Common myeloid progenitor, CD34-positive (primary cell): ENCODE data around the gene NYAP1.

Experiments
- CTCF ChIA-PET: fragments of 350-600 bp; sonication (Branson Sonifier 250); formaldehyde crosslinking; loops from one replicate; lab custom pipeline; 2021; ENCODE audit warnings: antibody characterized with exemption; lab: Charles Lee
- POLR2A ChIA-PET: fragments of 350-600 bp; sonication (Branson Sonifier 250); formaldehyde crosslinking; loops from one replicate; lab custom pipeline; 2021; ENCODE audit warnings: antibody characterized with exemption; lab: Charles Lee
- DNase-seq, 3 donors: peaks; one replicate each; pipeline versions ENCODE4 v3.0.0 to v3.0.0-alpha.2; 2013
- H3K27ac ChIP-seq, 2 experiments: 1 replicate in 1 of 2; 2 replicates in 1 of 2; pipeline ENCODE4 v1.7.0; 2013; ENCODE audit warnings: inconsistent platforms in 2 of 2, low read length in 2 of 2, mild to moderate bottlenecking in 2 of 2, low read depth in 1 of 2, moderate library complexity in 1 of 2; ENCODE audit not compliant: severe bottlenecking in 2 of 2, insufficient read depth in 1 of 2, poor library complexity in 1 of 2
- H3K27me3 ChIP-seq, 5 experiments: replicated peaks in 2 of 5; 1 replicate in 3 of 5; 2 replicates in 2 of 5; pipeline versions ENCODE4 v1.6.1 to v1.7.0; 2013; ENCODE audit warnings: low read length in 4 of 5, mild to moderate bottlenecking in 2 of 5, moderate library complexity in 2 of 5, inconsistent platforms in 1 of 5; ENCODE audit not compliant: insufficient read depth in 5 of 5, control insufficient read depth in 4 of 5
- H3K36me3 ChIP-seq, 4 experiments: 1 replicate in 2 of 4; 2 replicates in 2 of 4; pipeline versions ENCODE4 v1.6.1 to v1.7.0; 2013; ENCODE audit warnings: low read length in 3 of 4, control low read depth in 1 of 4, mild to moderate bottlenecking in 1 of 4; ENCODE audit not compliant: control insufficient read depth in 4 of 4, insufficient read depth in 4 of 4
- H3K4me1 ChIP-seq, 4 experiments: 1 replicate in 3 of 4; 2 replicates in 1 of 4; pipeline versions ENCODE4 v1.6.1 to v1.7.1; 2013; ENCODE audit warnings: low read length in 3 of 4, mild to moderate bottlenecking in 3 of 4, control low read depth in 1 of 4, inconsistent platforms in 1 of 4, moderate library complexity in 1 of 4; ENCODE audit not compliant: control insufficient read depth in 4 of 4, insufficient read depth in 4 of 4; ENCODE audit errors: control extremely low read depth in 1 of 4
- H3K4me3 ChIP-seq, 7 experiments: 1 replicate in 4 of 7; 2 replicates in 3 of 7; pipeline versions ENCODE4 v1.5.1 to v1.7.0; 2013; ENCODE audit warnings: mild to moderate bottlenecking in 7 of 7, low read length in 6 of 7, moderate library complexity in 6 of 7, inconsistent platforms in 2 of 7, low read depth in 2 of 7, control low read depth in 1 of 7; ENCODE audit not compliant: insufficient read depth in 4 of 7, control insufficient read depth in 1 of 7; ENCODE audit errors: extremely low read depth in 1 of 7
- H3K9me3 ChIP-seq, 5 experiments: 1 replicate in 4 of 5; 2 replicates in 1 of 5; pipeline versions ENCODE4 v1.6.1 to v1.7.1; 2013; ENCODE audit warnings: low read length in 4 of 5, mild to moderate bottlenecking in 2 of 5, inconsistent platforms in 1 of 5, low read depth in 1 of 5, moderate library complexity in 1 of 5; ENCODE audit not compliant: control insufficient read depth in 4 of 5, insufficient read depth in 2 of 5; ENCODE audit errors: control extremely low read depth in 1 of 5
- WGBS: methylation state at CpG from one replicate; pipeline ENCODE4 v1.1.5; 2013; ENCODE audit not compliant: insufficient coverage; 5-methylcytosine and 5-hydroxymethylcytosine counted together

Gene NYAP1

DNA sequence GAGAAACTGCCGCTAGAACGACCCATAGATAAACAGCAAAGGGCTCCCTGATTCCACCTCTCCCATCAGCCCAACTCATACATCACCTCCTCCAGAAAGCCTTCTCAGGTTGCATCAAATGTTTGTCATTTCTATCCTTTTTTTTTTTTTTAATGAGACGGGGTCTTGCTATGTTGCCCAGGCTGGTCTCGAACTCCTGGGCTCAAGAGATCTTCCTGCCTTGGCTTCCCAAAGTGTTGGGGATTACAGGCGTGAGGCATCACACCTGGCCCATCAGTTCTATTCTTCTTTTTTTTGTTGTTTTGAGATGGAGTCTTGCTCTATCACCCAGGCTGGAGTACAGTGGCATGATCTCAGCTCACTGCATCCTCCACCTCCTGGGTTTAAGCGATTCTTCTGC is 26.7 kb upstream of the NYAP1 start:
- no peak for DNase-seq
- Histone ChIP-seq H3K27ac (no peak overlapping the region), H3K4me3 (no peak overlapping the region), H3K36me3 (peaks cover 2 to 13% (median 8%) of the 10 kb centered on the region in 4 experiments), H3K27me3 (no peaks in the 10 kb centered on the region), H3K4me1 (peaks cover 4 to 24% (median 20%) of the 10 kb centered on the region in 4 experiments), H3K9me3 (no peaks in the 10 kb centered on the region)
- POLR2A ChIA-PET: interaction anchor here (0.6 kb wide), 1 partner anchor 58 kb away, joined by 6 read pairs; no protein-coding TSS in a partner anchor
- 100% methylated on average over 3 of the region's 6 CpGs for whole genome bisulfite sequencing
- CTCF ChIA-PET: interaction anchor here (1.0 to 9.7 kb wide), 5 partner anchors 7 to 131 kb away, joined by 4 to 160 read pairs (median 4); partner anchors contain the start of genes MEPCE, PPP1R35 and ZCWPW1

DNA sequence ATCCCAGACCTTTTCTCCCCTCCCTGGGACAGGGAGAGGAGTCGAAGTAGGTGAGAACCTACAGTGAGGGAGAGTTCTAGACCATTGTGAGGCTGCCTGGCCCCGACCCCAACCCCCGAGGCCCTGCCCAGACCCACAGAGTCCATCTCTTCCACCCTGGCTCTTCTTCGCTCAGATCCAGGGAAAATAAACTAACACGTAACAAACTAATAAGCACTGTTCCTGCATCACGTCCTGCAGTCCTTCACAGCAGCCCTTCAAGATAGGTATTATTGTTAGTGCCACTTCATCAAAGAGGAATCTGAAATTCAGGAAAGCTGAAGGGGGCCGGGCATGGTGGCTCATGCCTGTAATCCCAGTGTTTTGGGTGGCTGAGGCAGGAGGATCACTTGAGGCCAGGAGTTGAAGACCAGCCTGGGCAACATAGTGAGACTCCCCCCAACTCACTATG is 19.5 kb upstream of the NYAP1 start, which contains the start of gene SPACDR:
TSS of gene SPACDR (minus strand) at position 51 of the 451 bp plus-strand sequence. CDS start 235 bp downstream, outside the sequence.
- H3K36me3 ChIP-seq: peaks cover 5 to 47% (median 22%) of the 10 kb centered on the region in 4 experiments
- H3K4me1 ChIP-seq: peaks cover 0 to 6% (median 2%) of the 10 kb centered on the region in 4 experiments
- no peak for DNase-seq
- POLR2A ChIA-PET: interaction anchor here (0.6 kb wide), 1 partner anchor 1805 kb away, joined by 4 read pairs; no protein-coding TSS in a partner anchor
- CTCF ChIA-PET: interaction anchor here (1.0 to 11.8 kb wide), 9 partner anchors 11 to 229 kb away, joined by 3 to 177 read pairs (median 5); partner anchors contain the start of genes FBXO24, LRCH4, MEPCE and NYAP1
- 96% methylated on average over 6 of the region's 7 CpGs for WGBS
- H3K27me3 ChIP-seq: no peaks in the 10 kb centered on the region
- H3K27ac ChIP-seq: no peak within 1 kb of the TSS
- no peaks in the 10 kb centered on the region for H3K9me3 ChIP-seq
- H3K4me3 ChIP-seq: no peak within 1 kb of the TSS

DNA sequence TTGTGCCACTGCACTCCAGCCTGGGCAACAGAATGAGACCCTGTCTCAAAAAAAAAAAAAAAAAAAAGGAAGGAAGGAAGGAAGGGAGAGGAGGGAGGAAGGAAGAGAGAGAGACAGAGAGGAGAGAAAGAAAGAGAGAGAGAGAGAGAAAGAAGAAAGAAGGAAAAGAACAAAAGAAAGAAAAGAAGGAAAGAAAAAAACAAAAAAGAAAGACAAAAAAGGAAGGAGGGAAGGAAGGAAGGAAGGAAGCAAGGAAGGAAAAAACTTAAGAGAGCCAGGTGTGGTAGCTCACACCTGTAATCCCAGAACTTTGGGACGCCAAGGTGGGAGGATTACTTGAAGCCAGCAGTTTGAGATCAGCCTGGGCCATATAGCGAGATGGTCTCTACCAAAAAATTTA is 18.9 kb upstream of the NYAP1 start:
- Histone ChIP-seq H3K4me3 (no peak overlapping the region), H3K9me3 (no peaks in the 10 kb centered on the region), H3K36me3 (peaks cover 3 to 47% (median 23%) of the 10 kb centered on the region in 4 experiments), H3K27me3 (no peaks in the 10 kb centered on the region), H3K4me1 (peaks cover 0 to 11% (median 7%) of the 10 kb centered on the region in 4 experiments), H3K27ac (no peak overlapping the region)
- ChIA-PET CTCF (interaction anchor here (0.6 to 11.8 kb wide), 11 partner anchors 8 to 165 kb away, joined by 3 to 177 read pairs (median 5); partner anchors contain the start of genes FBXO24, LRCH4, NYAP1 and TSC22D4), POLR2A (interaction anchor here (1.4 kb wide), 1 partner anchor 36 kb away, joined by 6 read pairs; the partner anchor contains the start of gene ZCWPW1)
- 100% methylated on average over 1 of the region's 2 CpGs for WGBS
- DNase-seq: no peak

DNA sequence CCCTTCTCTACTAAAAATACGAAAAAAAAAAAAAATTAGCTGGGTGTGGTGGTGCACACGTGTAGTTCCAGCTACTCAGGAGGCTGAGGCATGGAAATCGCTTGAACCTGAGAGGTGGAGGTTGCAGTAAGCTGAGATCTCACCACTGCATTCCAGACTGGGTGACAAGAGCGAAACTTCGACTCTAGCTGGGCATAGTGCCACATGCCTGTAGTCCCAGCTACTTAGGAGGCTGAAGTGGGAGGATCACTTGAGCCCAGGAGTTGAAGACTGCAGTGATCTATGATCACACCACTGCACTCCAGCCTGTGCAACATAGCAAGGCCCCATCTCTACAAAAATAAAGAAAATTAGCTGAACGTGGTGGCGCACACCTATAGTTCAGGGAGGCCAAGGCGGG is 18.4 kb upstream of the NYAP1 start:
- POLR2A ChIA-PET: interaction anchor here (0.5 to 1.4 kb wide), 5 partner anchors 24 to 387 kb away, joined by 3 to 6 read pairs (median 3); partner anchors contain the start of genes SLC12A9 and ZCWPW1
- peaks cover 0 to 11% (median 7%) of the 10 kb centered on the region in 4 experiments for H3K4me1 ChIP-seq
- CTCF ChIA-PET: interaction anchor here (0.6 to 11.8 kb wide), 20 partner anchors 8 to 385 kb away, joined by 3 to 177 read pairs (median 5); partner anchors contain the start of genes FBXO24, GIGYF1, LRCH4 and NYAP1
- no peak overlapping the region for H3K27ac ChIP-seq
- H3K4me3 ChIP-seq: no peak overlapping the region
- no peaks in the 10 kb centered on the region for H3K9me3 ChIP-seq
- peaks cover 3 to 50% (median 26%) of the 10 kb centered on the region in 4 experiments for H3K36me3 ChIP-seq
- DNase-seq: no peak
- H3K27me3 ChIP-seq: no peaks in the 10 kb centered on the region
- WGBS: 95% methylated on average over 7 of the region's 8 CpGs

DNA sequence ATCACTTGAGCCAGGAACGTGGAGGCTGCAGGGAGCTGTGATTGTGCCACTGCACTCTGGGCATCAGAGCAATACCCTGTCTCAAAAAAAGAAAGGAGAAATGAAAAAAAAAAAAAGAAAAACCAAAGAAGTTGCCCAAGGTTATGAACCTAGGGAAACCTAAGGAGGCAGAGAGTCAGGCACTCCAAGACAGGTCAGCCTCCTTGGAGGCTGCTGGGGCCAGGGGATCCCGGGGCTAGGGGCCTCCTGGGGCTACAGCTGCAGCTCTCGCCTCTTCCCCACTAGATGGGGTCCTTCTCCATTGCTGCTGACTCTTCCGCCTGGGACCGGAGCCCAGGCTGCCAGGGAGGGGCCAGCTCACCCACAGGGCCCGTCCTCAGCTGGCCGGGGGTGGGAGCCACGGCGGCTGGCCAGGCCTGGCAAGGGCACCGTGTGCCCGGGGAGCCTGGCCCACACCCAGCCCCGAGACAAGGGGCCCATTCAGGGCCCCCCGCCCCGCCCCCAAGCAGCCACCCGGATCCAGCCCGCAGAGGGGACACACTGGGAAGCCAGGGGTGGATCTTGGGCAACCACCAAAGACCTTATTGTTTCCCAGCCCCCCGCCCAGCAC is 17.9 kb upstream of the NYAP1 start:
- peak; percentile 62 to 78 (median 74) for DNase-seq
- peak overlapping the region in 1 of 7 experiments; percentile 5 for H3K4me3 ChIP-seq
- no peak overlapping the region for H3K27ac ChIP-seq
- no peaks in the 10 kb centered on the region for H3K9me3 ChIP-seq
- no peaks in the 10 kb centered on the region for H3K27me3 ChIP-seq
- H3K36me3 ChIP-seq: peaks cover 3 to 53% (median 27%) of the 10 kb centered on the region in 4 experiments
- POLR2A ChIA-PET: interaction anchor here (0.5 to 1.4 kb wide), 6 partner anchors 22 to 386 kb away, joined by 3 to 6 read pairs (median 3); partner anchors contain the start of genes SLC12A9 and ZCWPW1
- CTCF ChIA-PET: interaction anchor here (0.6 to 11.8 kb wide), 19 partner anchors 9 to 384 kb away, joined by 3 to 177 read pairs (median 5); partner anchors contain the start of genes FBXO24, GIGYF1, LRCH4 and NYAP1
- 11% methylated on average over 8 of the region's 17 CpGs for WGBS
- H3K4me1 ChIP-seq: peaks cover 0 to 11% (median 7%) of the 10 kb centered on the region in 4 experiments

DNA sequence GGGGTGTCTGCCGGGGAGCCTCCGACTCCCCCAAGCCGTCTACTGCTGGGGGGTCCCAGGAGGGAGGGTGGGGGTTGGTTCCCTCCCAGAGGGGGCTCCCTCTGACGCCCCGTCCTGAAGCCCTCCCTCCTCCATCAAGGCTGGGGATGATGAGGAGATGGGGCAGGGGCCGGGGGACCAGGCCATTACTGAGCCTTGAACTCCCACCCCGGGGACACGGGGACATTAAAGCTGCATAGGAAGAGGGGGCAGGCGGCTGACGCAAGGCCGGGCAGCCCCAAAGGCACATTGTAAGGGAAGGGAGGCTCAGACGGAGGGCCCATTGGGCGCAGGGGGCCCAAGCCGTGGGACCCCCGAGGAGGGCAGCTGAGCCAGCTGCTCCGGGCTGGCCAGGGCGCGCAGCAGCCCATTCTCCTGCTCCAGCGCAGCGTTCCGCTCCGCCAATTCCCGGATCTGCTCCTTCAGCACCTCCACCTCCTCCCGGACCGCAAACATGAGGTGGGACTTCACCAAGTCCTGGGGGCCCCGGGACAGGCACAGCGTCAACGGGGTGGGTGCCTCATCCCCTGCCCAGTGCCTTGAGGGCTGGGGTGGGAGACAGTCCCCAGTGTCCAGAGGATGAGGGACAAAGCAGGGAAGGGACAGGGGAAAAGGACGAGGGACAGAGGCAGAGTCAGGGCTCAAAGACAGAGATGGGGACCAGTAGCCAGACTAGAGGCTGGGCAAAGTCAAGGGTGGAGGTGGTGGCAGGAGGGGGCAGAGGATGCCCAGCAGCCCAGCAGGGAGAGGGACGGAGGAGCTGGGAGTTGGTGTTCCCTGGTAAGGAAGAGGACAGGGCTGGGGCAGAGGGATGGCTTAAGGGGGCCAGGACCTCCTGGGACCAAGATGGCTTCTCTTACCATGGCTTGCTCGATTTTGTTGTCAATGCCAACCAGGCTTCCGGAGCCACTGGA is 16.8 kb upstream of the NYAP1 start:
- no peak overlapping the region for H3K27ac ChIP-seq
- no peak overlapping the region for H3K4me3 ChIP-seq
- 96% methylated on average over 8 of the region's 32 CpGs for WGBS
- H3K4me1 ChIP-seq: peaks cover 0 to 11% (median 7%) of the 10 kb centered on the region in 4 experiments
- ChIA-PET CTCF (interaction anchor here (1.4 to 11.8 kb wide), 3 partner anchors 12 to 94 kb away, joined by 4 to 177 read pairs (median 142); partner anchors contain the start of genes NYAP1 and TSC22D4), POLR2A (no interaction called here)
- no peaks in the 10 kb centered on the region for H3K9me3 ChIP-seq
- H3K36me3 ChIP-seq: peaks cover 3 to 53% (median 29%) of the 10 kb centered on the region in 4 experiments
- no peak for DNase-seq
- H3K27me3 ChIP-seq: no peaks in the 10 kb centered on the region
